Lower lobe of right lung (tissue), 2 donors: ENCODE results near the gene ZNF385C. TPM values are rescaled to one million over a fixed set of nuclear protein-coding genes. Genes with fewer than 3 reads are reported as not detected.

Experiments used
- ATAC-seq, 2 donors: fragments of 200-7000 bp; cut with Tn5 transposase; one replicate each; pipeline ENCODE4 v1.9.1; 2020 to 2022; ENCODE audit warnings: mild to moderate bottlenecking in 2 of 2, moderate library complexity in 2 of 2
- DNase-seq: peaks from one replicate; pipeline ENCODE4 v3.0.0-alpha.2; 2020
- H3K27ac ChIP-seq: fragments of 200-600 bp; one replicate; pipeline ENCODE4 v1.8.0; 2022
- H3K27me3 ChIP-seq: fragments of 200-600 bp; one replicate; pipeline ENCODE4 v1.8.0; 2022; ENCODE audit warnings: low read depth
- H3K36me3 ChIP-seq: fragments of 200-600 bp; one replicate; pipeline ENCODE4 v1.8.0; 2022; ENCODE audit warnings: mild to moderate bottlenecking
- H3K4me1 ChIP-seq: fragments of 200-600 bp; one replicate; pipeline ENCODE4 v1.8.0; 2022
- H3K4me3 ChIP-seq: fragments of 200-600 bp; one replicate; pipeline ENCODE4 v1.8.0; 2022; ENCODE audit warnings: mild to moderate bottlenecking
- H3K9me3 ChIP-seq: fragments of 200-600 bp; one replicate; pipeline ENCODE4 v1.8.0; 2022
- CTCF ChIP-seq: fragments of 200-600 bp; IDR thresholded peaks from one replicate; pipeline ENCODE4 v1.8.0; 2022; ENCODE audit warnings: antibody characterized with exemption, mild to moderate bottlenecking
- intact Hi-C: fragments of 100-400 bp; cut with DNase I; formaldehyde crosslinking; loops from one replicate; pipeline ENCODE4 v1.11.0; 2022
- total RNA-seq: library from RNA; stranded (reverse); fragmentation: NEBNext Ultra II Directional; extraction: Animal tissue kit (Norgen Biotek cat#: 25700); gene quantifications from one replicate; pipeline ENCODE4 v1.2.1, GENCODE V29; 2021
- donor health status: DM: no; HTN: yes; CAD: no; lungs with severe emphysema.

Gene ZNF385C
- total RNA-seq, 1 donor from 2014 or later: 1.2 TPM

- no peaks in the 10 kb centered on the region for H3K36me3 ChIP-seq
- intact Hi-C loops: no loop called here
- no peak overlapping the region for H3K4me3 ChIP-seq
- H3K4me1 ChIP-seq: peaks cover 16% of the 10 kb centered on the region
- H3K27ac ChIP-seq: no peak overlapping the region
- DNase-seq: no peak
- no peaks in the 10 kb centered on the region for H3K9me3 ChIP-seq
- H3K27me3 ChIP-seq: peaks cover 5% of the 10 kb centered on the region
- no peak for ATAC-seq
- TF ChIP-seq CTCF: no peak
These were observed 46.6 kb downstream of the ZNF385C start for GRCh38 chr17:42051645-42052044.

DNA sequence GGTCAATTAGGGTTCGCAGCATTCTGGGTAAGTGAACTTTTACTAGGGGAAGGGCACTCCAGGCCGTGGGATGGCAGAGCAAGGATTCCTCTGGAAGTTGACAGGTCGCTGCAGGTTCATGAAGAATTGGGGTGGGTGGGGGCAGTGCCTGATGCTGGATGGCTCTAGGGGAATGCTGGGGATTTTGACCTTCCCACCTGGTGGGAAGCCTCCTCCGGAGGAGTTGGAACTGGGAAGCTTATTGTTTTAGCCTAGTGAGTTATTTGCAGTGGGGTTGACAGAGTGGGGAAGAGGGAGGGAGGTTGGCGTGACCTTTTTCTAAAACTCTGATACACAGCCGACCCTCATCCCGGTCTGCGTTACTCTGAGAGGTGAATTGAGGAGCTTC lies 47.3 kb downstream of the ZNF385C start:
- no peak for TF ChIP-seq CTCF
- no peak overlapping the region for H3K27ac ChIP-seq
- intact Hi-C loops: no loop called here
- peaks cover 16% of the 10 kb centered on the region for H3K4me1 ChIP-seq
- peaks cover 5% of the 10 kb centered on the region for H3K27me3 ChIP-seq
- no peak for DNase-seq
- no peaks in the 10 kb centered on the region for H3K36me3 ChIP-seq
- no peaks in the 10 kb centered on the region for H3K9me3 ChIP-seq
- no peak for ATAC-seq
- peak overlapping the region; percentile 73 for H3K4me3 ChIP-seq

GRCh38 chr17:42050393-42051012 lies 47.8 kb downstream of the ZNF385C start, which contains the start of gene C17orf113:
Gene C17orf113 (minus strand): TSS chr17:42050601. CDS start chr17:42043376, 7,225 bp downstream.
- peak; percentile 83 to 91 for ATAC-seq
- peak; percentile 35 for TF ChIP-seq CTCF

DNA sequence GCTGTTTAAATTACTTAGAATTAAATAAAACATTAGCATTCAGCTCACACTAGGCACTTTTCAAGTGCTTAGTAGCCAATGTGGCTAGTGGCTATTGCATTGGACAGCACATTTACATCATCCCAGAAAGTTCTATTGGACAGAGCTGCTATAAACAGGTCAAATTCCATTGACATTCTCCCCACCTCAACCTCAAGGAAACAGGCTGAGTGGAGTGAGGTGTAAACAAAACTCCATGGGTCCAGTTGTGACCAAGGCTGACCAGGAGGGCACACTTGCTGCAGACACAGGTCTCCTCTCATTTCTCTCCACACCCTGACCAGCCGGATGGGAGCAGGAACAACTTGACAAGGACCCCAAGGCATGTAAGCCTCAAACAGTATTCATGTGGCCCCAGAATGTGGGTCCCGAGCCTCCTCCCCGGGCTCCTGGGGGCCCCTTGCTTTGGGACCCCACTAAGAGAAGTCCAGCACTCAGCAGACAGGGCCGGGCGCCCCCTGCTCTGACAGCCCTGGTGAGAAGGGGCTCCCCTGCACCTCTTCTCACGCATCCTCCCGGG lies 48.4 kb downstream of the ZNF385C start:
- no peak for DNase-seq
- peaks cover 5% of the 10 kb centered on the region for H3K27me3 ChIP-seq
- peaks cover 16% of the 10 kb centered on the region for H3K4me1 ChIP-seq
- no peak for TF ChIP-seq CTCF
- no peaks in the 10 kb centered on the region for H3K9me3 ChIP-seq
- H3K27ac ChIP-seq: peak overlapping the region; percentile 36
- H3K4me3 ChIP-seq: peak overlapping the region; percentile 73
- H3K36me3 ChIP-seq: no peaks in the 10 kb centered on the region
- intact Hi-C loops: no loop called here
- ATAC-seq: peak; percentile 24 to 47

More at GRCh38 chr17:42050393-42051012, 47.8 kb downstream of the ZNF385C start, which contains the start of gene C17orf113:
- intact Hi-C loops: no loop called here
- peaks cover 5% of the 10 kb centered on the region for H3K27me3 ChIP-seq
- peak; percentile 71 for DNase-seq
- peak within 1 kb of the TSS; percentile 73 for H3K4me3 ChIP-seq
- H3K36me3 ChIP-seq: no peaks in the 10 kb centered on the region
- peaks cover 16% of the 10 kb centered on the region for H3K4me1 ChIP-seq
- H3K27ac ChIP-seq: peak within 1 kb of the TSS; percentile 36
- no peaks in the 10 kb centered on the region for H3K9me3 ChIP-seq

- no peaks in the 10 kb centered on the region for H3K27me3 ChIP-seq
- intact Hi-C loops: no loop called here
These were observed 50.9 kb downstream of the ZNF385C start for GRCh38 chr17:42047343-42047742.

More at GRCh38 chr17:42047343-42047742, 50.9 kb downstream of the ZNF385C start:
- DNase-seq: no peak
- Histone ChIP-seq H3K4me1 (peaks cover 16% of the 10 kb centered on the region), H3K9me3 (no peaks in the 10 kb centered on the region), H3K4me3 (no peak overlapping the region), H3K36me3 (no peaks in the 10 kb centered on the region), H3K27ac (no peak overlapping the region)
- TF ChIP-seq CTCF: no peak
- no peak for ATAC-seq
